ENCODE results near the gene CDK5RAP1.

- no peak for TF ChIP-seq GATA3 (IDR thresholded peaks at IDR 0.05; ENCODE audit: borderline replicate concordance)
- TF ChIP-seq POLR2A (IDR thresholded peaks at IDR 0.05; ENCODE audit: low read length) = no peak
- no peak for TF ChIP-seq CTCF (IDR thresholded peaks at IDR 0.05)
- no peak for TF ChIP-seq RAD21 (conservative IDR thresholded peaks at IDR 0.05 in 1 of 2, IDR thresholded peaks at IDR 0.05 in 1 of 2)
- TF ChIP-seq CBX2 (IDR thresholded peaks at IDR 0.05; ENCODE audit: borderline replicate concordance, low read depth) = no peak
- TF ChIP-seq BHLHE40 (IDR thresholded peaks at IDR 0.05; ENCODE audit: low read depth, low read length) = no peak
- no peak for TF ChIP-seq RNF2 (IDR thresholded peaks at IDR 0.05; ENCODE audit: borderline replicate concordance, low read depth)
- TF ChIP-seq CEBPB (IDR thresholded peaks at IDR 0.05) = no peak
- TF ChIP-seq USF2 (IDR thresholded peaks at IDR 0.05) = no peak
- TF ChIP-seq RCOR1 (IDR thresholded peaks at IDR 0.05; ENCODE audit: low read depth, low read length) = no peak
Measured at GRCh38 chr20:33316958-33317357, 84.4 kb downstream of the CDK5RAP1 start.
